Measurements from ENCODE around the gene AKAP11. TPM values are rescaled to one million over a fixed set of nuclear protein-coding genes. Genes with fewer than 3 reads are reported as not detected.

The AKAP11 gene
- total RNA-seq, 2 experiments from 2014 or later = 27.2 to 30.1 TPM

DNA sequence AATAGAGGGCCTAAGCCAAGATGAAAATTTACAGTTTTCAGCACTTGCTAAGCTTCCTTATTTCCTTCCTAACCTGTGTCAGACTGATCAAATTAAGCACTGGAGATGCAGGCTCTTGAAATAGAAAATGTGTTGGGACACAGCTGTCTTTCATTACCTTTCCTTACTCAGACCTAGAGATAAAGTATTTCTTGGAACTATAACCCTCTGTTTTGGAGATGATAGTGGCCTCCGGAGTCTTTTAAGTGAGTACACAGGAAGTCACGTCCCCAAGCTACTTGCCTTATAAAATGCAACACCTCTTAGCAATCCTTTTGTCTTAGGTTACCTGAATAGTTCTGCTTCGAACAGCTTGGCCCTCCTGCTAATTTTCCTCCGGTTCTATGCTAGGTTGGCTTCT lies 12.4 kb upstream of the AKAP11 start:
- Mint-ChIP-seq H3K27me3 (no peaks in the 10 kb centered on the region), H3K36me3 (ENCODE audit: low read depth) (peaks cover 4% of the 10 kb centered on the region), H3K9me3 (peaks cover 7% of the 10 kb centered on the region), H3K27ac (peak overlapping the region; percentile 10), H3K4me1 (peaks cover 13% of the 10 kb centered on the region), H3K4me3 (no peak overlapping the region)
- ChIA-PET CTCF (interaction anchor here (1.3 to 1.5 kb wide), 3 partner anchors 10 to 130 kb away, joined by 3 to 6 read pairs (median 3); no protein-coding TSS in a partner anchor), POLR2A (no interaction called here)
- DNase-seq = no peak

DNA sequence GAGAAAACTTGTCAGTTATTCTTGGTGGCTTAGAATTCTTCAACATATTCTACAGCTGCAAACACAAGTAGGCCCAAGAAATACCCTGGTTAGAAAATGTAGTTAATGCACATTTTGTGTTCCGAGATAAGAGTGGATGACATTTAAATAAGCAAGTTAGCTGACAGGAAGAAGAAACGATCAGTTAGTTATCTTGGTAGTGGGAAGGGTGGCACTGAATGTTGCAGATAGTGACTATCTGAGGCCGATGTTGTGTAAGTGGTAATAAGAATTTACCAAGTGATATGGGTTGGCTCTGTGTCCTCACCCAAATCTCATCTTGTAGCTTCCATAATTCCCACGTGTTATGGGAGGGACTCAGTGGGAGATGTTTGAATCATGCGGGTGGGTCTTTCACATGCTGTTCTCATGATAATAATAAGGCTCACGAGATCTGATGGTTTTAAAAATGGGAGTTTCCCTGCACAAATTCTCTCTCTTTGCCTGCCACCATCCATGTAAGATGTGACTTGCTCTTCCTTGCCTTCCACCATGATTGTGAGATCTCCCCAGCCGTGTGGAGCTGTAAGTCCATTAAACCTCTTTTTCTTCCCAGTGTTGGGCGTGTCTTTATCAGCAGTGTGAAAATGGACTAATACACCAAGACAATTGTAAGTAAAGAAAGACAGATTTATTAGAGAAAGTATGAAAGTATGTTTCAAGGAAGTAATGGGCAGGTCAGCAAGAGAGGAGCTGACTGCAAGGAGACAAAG lies 10.9 kb upstream of the AKAP11 start:
- H3K27me3 Mint-ChIP-seq = no peaks in the 10 kb centered on the region
- H3K4me3 Mint-ChIP-seq = no peak overlapping the region
- no peak for DNase-seq
- CTCF ChIA-PET = interaction anchor here (2.1 kb wide), 1 partner anchor 11 kb away, joined by 8 read pairs; the partner anchor contains the start of gene AKAP11
- no peak overlapping the region for H3K27ac Mint-ChIP-seq
- H3K9me3 Mint-ChIP-seq = peaks cover 7% of the 10 kb centered on the region
- H3K36me3 Mint-ChIP-seq (ENCODE audit: low read depth) = peaks cover 4% of the 10 kb centered on the region
- peaks cover 13% of the 10 kb centered on the region for H3K4me1 Mint-ChIP-seq
- POLR2A ChIA-PET = no interaction called here

DNA sequence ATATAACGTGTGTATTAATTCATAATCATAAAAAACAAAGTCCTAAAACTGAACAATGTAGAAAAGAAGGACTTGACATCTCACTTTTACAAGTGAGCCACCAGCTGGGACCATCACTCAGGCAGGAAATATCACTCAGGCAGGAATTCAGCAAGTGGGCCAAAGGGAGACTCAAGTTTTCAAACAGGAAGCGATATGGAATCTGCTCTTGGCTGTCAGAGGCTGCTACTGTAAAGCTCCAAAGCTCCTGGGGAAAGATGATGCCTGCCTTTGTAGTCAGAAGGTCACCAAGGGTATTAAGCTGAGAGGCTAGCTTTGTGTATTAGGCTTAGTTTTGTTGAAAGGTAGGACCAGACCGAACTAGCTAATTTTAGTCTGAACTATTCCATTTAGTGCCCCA lies 5.5 kb upstream of the AKAP11 start:
- DNase-seq = no peak
- POLR2A ChIA-PET = no interaction called here
- CTCF ChIA-PET = interaction anchor here (0.9 to 1.6 kb wide), 2 partner anchors 19 to 329 kb away, joined by 3 to 4 read pairs; no protein-coding TSS in a partner anchor
- Mint-ChIP-seq H3K27ac (no peak overlapping the region), H3K9me3 (peaks cover 9% of the 10 kb centered on the region), H3K27me3 (peaks cover 3% of the 10 kb centered on the region), H3K36me3 (ENCODE audit: low read depth) (peaks cover 6% of the 10 kb centered on the region), H3K4me1 (peaks cover 14% of the 10 kb centered on the region), H3K4me3 (no peak overlapping the region)

DNA sequence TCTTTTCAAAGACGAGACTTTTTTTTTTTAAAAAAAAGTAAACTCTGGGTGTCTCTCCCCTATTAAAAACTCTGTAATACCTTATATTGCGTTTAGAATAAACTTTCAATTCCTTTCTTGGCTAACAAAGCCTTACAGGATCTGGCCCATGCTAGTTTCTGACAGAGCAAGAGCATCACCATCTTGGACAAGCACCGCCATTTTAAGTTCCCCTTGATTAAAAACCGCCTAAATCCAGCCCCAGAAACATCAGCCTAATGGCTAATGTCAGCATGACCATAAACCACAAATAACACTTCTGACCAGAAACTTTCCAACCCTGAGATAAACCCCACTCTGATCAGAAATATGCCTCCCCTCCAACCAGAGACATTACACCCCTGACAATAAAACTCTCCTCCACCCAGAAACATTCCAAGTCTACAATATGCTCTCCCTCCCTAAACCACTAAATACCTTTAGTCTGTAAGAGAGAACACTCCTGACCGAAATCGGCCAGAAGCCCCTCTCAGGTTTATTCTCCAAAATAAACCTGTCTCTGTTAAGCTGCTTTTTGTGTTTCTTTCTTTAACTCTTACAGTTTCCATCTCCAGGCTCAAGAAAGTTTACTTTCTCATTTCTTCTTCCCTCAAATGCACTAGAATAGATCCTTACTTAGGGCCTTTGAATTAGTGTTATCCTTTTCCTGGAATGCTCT lies 1.6 kb upstream of the AKAP11 start:
- POLR2A ChIA-PET = interaction anchor here (0.6 kb wide), 1 partner anchor 36 kb away, joined by 3 read pairs; no protein-coding TSS in a partner anchor
- no peak for DNase-seq
- H3K36me3 Mint-ChIP-seq (ENCODE audit: low read depth) = peaks cover 11% of the 10 kb centered on the region
- peak overlapping the region; percentile 52 for H3K27ac Mint-ChIP-seq
- CTCF ChIA-PET = interaction anchor here (1.3 to 1.6 kb wide), 2 partner anchors 69 to 782 kb away, joined by 3 read pairs; no protein-coding TSS in a partner anchor
- H3K4me1 Mint-ChIP-seq = peaks cover 38% of the 10 kb centered on the region
- H3K4me3 Mint-ChIP-seq = peak overlapping the region; percentile 99
- peaks cover 3% of the 10 kb centered on the region for H3K27me3 Mint-ChIP-seq
- peaks cover 9% of the 10 kb centered on the region for H3K9me3 Mint-ChIP-seq

DNA sequence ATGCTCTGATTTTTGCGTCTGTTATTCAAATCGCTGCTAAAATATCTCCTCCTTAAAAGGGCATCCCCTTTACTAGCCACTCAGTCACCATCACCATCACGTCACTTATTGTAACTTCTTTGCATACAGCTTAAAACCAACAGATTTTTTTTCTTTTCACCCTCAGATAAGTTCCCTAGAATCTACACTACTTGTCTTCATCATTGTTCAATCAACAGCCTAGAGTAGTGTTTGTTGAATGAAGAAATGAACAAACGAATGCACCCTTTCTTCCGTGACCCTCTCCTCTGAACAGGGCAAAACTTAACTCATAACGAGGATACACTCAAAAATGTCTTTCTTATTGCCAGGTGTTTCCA lies 1.1 kb upstream of the AKAP11 start:
- Mint-ChIP-seq H3K27me3 (peaks cover 3% of the 10 kb centered on the region), H3K9me3 (peaks cover 9% of the 10 kb centered on the region), H3K36me3 (ENCODE audit: low read depth) (peaks cover 14% of the 10 kb centered on the region), H3K27ac (peak overlapping the region; percentile 52), H3K4me1 (peaks cover 43% of the 10 kb centered on the region), H3K4me3 (peak overlapping the region; percentile 99)
- ChIA-PET POLR2A (interaction anchor here (0.6 kb wide), 1 partner anchor 36 kb away, joined by 3 read pairs; no protein-coding TSS in a partner anchor), CTCF (interaction anchor here (1.3 to 1.6 kb wide), 2 partner anchors 70 to 782 kb away, joined by 3 read pairs; no protein-coding TSS in a partner anchor)
- DNase-seq = no peak

DNA sequence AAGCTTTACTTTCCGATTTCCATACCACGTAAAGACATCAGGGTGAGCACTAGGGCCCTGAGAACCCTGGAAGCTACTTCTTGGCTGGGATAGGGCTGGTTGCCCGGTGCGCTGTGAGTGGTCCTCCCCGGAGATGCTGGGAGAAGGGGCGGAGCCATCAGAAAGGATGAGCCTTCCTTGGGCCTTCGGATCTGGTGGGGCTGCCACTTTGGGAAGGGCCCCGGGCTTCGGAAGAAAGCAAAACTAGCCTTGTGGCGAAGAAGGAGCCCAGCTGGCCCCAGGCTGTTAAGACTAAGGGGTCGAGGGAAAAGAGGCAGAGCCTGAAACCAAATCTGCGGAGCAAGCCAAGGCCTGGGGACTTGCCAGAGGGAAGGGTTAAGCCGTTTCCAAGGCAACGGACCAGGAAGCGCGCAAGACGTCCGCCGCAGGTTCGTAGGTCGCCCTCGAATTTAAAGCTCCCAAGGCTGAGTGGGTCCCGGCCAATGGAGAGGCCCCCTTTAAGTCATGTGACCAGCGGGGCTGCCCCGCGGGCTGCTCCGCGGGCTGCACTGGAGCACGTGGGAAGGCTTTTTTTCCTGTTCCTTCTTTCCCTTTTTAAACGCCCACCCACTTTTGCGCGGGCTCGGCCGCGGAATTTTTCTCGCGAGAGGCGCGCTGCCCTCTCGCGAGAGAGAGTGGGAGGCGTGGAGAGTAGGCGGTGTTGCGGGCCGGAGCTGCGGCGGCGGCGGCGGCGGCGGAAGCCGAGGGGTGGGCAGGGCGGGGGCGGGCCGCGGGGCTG lies 426 bp upstream of the AKAP11 start:
- H3K4me1 Mint-ChIP-seq = peaks cover 47% of the 10 kb centered on the region
- H3K27me3 Mint-ChIP-seq = peaks cover 3% of the 10 kb centered on the region
- peak overlapping the region; percentile 99 for H3K4me3 Mint-ChIP-seq
- H3K9me3 Mint-ChIP-seq = peaks cover 9% of the 10 kb centered on the region
- CTCF ChIA-PET = interaction anchor here (1.3 to 2.4 kb wide), 4 partner anchors 9 to 783 kb away, joined by 3 to 8 read pairs (median 4); no protein-coding TSS in a partner anchor
- H3K27ac Mint-ChIP-seq = peak overlapping the region; percentile 96
- H3K36me3 Mint-ChIP-seq (ENCODE audit: low read depth) = peaks cover 15% of the 10 kb centered on the region
- peak; percentile 95 for DNase-seq
- POLR2A ChIA-PET = interaction anchor here (0.6 kb wide), 3 partner anchors 11 to 1564 kb away, joined by 3 to 4 read pairs (median 3); no protein-coding TSS in a partner anchor

DNA sequence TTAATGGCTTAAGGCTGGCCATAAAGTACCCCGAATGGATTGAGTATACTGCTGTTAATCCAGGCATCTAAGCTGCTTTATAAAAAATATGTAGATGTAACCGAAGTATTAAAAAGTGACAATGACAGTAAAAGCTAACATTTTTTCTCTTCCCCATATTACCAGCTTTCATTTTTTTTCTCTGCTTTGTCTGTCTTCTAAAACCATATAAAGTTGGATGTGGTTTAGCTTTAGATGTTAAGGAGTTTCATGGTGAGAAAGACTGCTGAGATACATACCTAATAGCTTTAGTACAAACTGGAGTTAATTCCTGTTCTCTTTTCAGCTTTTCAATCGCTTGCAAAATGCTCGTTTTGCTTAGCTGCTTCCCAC lies 838 bp downstream of the AKAP11 start:
- DNase-seq = no peak
- Mint-ChIP-seq H3K27me3 (no peaks in the 10 kb centered on the region), H3K9me3 (peaks cover 9% of the 10 kb centered on the region), H3K27ac (peak overlapping the region; percentile 98), H3K36me3 (ENCODE audit: low read depth) (peaks cover 20% of the 10 kb centered on the region), H3K4me1 (peaks cover 50% of the 10 kb centered on the region), H3K4me3 (peak overlapping the region; percentile 99)
- ChIA-PET POLR2A (interaction anchor here (0.7 to 0.9 kb wide), 2 partner anchors 95 to 1010 kb away, joined by 3 to 4 read pairs; partner anchors contain the start of gene MTRF1), CTCF (interaction anchor here (0.6 to 2.4 kb wide), 7 partner anchors 11 to 1305 kb away, joined by 3 to 8 read pairs (median 4); no protein-coding TSS in a partner anchor)

DNA sequence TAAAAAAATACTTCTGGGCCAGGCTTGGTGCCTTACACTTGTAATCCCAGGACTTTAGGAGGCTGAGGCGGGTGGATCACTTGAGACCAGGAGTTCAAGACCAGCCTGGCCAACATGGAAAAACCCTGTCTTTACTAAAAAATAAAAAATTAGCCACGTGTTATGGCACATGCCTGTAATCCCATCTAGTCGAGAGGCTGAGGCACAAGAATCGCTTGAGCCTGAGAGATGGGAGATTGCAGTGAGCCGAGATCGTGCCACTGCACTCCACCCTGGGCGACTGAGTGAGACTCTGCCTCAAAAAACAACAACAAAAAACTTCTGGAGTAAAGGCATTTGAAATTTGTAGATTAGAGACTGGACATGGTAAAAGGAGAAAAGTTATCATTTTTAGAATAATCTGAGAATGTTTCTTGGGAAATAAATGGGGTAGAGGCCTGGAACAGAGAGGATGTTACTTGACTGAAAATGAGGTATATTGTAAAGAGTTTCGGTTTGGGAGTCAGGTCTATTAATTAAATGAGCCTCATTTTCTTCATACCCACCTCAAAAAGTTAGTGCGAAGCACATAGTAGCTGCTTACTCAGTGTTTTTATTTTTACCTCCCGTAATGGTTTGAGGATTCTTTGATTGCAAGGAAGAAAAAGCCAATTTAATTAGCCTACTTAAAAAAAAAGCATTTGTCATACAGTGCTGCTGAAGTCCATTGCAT lies 2.6 kb downstream of the AKAP11 start:
- Mint-ChIP-seq H3K4me3 (peak overlapping the region; percentile 45), H3K27me3 (no peaks in the 10 kb centered on the region), H3K4me1 (peaks cover 50% of the 10 kb centered on the region), H3K36me3 (ENCODE audit: low read depth) (peaks cover 22% of the 10 kb centered on the region), H3K9me3 (peaks cover 9% of the 10 kb centered on the region), H3K27ac (peak overlapping the region; percentile 73)
- no peak for DNase-seq
- ChIA-PET POLR2A (no interaction called here), CTCF (interaction anchor here (0.6 to 0.7 kb wide), 2 partner anchors 15 to 783 kb away, joined by 3 read pairs; no protein-coding TSS in a partner anchor)

DNA sequence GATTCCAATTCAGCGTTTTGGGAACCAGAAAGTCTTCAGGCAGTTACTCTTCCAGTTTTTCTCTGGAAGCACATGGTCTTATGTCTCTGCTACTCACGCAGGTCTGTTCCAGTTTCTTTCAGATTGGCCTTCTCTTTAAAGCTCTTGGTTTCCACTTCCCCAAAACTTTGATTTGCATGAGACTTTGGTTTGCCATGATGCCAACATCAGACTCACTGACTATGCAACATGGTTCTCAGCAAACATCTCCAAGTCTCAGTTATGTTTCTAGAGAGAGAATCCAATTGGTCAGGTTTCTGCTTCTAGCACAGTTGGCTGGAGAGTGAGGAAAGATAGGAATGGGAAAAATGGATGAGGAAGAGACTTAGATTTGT lies 3.1 kb downstream of the AKAP11 start:
- POLR2A ChIA-PET = no interaction called here
- peak overlapping the region; percentile 45 for H3K4me3 Mint-ChIP-seq
- peaks cover 9% of the 10 kb centered on the region for H3K9me3 Mint-ChIP-seq
- CTCF ChIA-PET = interaction anchor here (0.7 kb wide), 1 partner anchor 782 kb away, joined by 3 read pairs; no protein-coding TSS in a partner anchor
- H3K36me3 Mint-ChIP-seq (ENCODE audit: low read depth) = peaks cover 22% of the 10 kb centered on the region
- H3K4me1 Mint-ChIP-seq = peaks cover 50% of the 10 kb centered on the region
- H3K27me3 Mint-ChIP-seq = no peaks in the 10 kb centered on the region
- no peak overlapping the region for H3K27ac Mint-ChIP-seq
- DNase-seq = no peak

DNA sequence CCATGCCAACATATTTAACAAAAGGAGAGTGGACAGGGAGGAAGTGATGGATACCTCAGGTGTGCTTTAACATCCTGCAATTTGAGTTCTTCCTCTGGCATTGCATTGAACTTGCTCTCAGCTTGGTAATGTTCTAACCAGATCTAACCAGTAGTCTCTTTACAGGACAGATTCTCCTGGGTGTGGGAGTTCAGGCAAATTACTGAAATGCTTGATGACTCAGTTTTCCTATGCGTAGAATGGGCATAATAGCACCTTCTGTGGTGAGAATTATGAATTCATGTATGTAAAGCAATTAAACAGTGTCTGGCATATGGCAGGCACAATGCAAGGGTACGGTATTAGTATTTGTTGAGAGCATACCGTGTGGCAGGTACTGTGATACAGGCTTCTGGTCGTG lies 3.6 kb downstream of the AKAP11 start:
- Mint-ChIP-seq H3K4me1 (peaks cover 46% of the 10 kb centered on the region), H3K9me3 (peaks cover 6% of the 10 kb centered on the region), H3K27ac (no peak overlapping the region), H3K4me3 (peak overlapping the region; percentile 45), H3K36me3 (ENCODE audit: low read depth) (peaks cover 20% of the 10 kb centered on the region), H3K27me3 (no peaks in the 10 kb centered on the region)
- ChIA-PET POLR2A (no interaction called here), CTCF (interaction anchor here (0.7 kb wide), 1 partner anchor 782 kb away, joined by 3 read pairs; no protein-coding TSS in a partner anchor)
- no peak for DNase-seq

DNA sequence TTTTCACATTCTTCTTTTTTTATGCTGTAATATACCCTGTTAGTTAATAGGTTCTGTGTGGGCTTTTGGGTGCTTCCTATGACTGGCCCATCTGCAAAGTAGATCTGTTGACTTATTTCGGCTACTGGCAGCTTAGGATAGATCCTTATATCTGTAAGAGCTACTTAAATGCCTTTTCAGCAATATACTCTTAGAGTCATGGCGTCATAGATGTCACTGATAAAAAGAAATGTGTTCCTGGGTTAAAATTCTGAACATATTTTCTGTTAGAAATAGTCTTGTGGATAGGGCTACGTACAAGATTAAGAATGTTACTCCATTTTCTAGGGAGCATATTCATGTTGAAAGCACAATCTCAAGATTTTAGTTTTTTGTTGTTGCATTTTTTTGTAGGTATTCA lies 4.7 kb downstream of the AKAP11 start:
- Mint-ChIP-seq H3K27me3 (no peaks in the 10 kb centered on the region), H3K4me1 (peaks cover 35% of the 10 kb centered on the region), H3K27ac (peak overlapping the region; percentile 43), H3K4me3 (peak overlapping the region; percentile 15), H3K36me3 (ENCODE audit: low read depth) (peaks cover 16% of the 10 kb centered on the region), H3K9me3 (no peaks in the 10 kb centered on the region)
- no peak for DNase-seq
- ChIA-PET CTCF (interaction anchor here (1.1 kb wide), 1 partner anchor 12 kb away, joined by 5 read pairs; no protein-coding TSS in a partner anchor), POLR2A (no interaction called here)

Data from activated CD4-positive, alpha-beta T cell treated with anti-CD3 and anti-CD28 coated beads, Interleukin-2, amount 10 ng/mL, durations not matched to agents 7 days and 5 days (primary cell).